GDM1 (cell line): Measurements from ENCODE around the gene MGAM2.

Source experiments
- DNase-seq: peaks from one replicate; lab custom pipeline; 2025; lab: John Stamatoyannopoulos, UW

MGAM2 gene

GRCh38 chr7:142176901-142177300, 65.4 kb downstream of the MGAM2 start:
- no peak for DNase-seq

- no peak for DNase-seq
Observed at GRCh38 chr7:142177869-142178268, 66.4 kb downstream of the MGAM2 start.

DNA sequence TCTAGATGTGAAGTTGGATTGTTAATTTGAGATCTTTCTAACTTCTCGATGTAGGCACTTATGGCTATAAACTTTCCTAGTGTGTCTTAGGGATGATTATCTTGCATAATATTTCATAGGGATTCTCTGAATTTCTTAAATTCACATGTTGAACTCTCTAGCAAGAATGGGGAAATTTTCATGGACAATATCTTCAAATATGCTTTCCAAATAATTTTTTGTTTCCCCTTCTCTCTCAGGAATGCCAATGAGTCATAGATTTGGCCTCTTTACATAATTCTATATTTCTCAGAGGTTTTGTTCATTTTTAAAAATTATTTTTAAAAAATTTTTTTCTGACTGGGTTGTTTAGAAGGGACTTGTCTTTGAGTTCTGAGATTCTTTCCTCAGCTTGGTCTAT, 68.9 kb downstream of the MGAM2 start:
- no peak for DNase-seq

DNA sequence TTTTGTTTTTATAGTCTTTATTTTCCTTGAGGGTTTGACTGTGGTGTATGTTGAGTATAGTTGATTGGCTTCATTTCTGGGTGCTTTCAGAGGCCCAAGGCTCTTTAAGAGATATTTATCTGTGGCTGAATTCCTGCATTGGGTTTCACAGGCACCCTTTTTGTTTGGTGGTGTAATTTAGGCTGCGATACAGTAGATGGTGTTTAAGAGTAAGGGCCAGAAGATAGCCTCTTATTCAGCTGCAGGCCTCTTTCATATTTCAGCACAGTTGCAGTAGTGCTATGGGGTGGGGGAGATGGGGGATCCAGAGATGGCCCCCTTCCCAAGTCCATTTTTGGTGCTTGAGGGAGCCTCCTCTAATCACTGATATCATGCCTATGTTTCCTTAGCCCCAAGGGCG, 69.7 kb downstream of the MGAM2 start:
- DNase-seq = no peak

DNA sequence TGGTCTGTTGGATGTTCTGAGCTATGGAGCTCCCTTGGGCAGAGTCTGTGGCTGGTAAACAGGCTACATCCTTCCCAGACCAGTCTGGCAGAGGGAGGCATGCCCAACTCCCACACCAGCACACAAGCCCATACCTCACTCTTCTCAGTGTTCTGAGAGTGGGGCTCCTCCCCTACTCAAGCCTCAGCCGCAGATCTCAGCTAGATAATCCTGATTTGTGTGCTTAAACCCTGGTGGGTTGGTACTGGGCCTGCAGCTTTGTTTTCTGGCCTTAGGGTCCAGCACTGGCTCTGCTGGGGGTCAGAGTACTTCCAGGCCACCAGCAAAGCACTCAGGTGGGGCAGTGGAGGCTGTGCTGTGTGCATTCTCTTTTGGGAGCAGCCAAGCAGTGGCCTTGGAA, 70.4 kb downstream of the MGAM2 start:
- no peak for DNase-seq

- no peak for DNase-seq
Observed at GRCh38 chr7:142185069-142185468, 73.6 kb downstream of the MGAM2 start.

DNA sequence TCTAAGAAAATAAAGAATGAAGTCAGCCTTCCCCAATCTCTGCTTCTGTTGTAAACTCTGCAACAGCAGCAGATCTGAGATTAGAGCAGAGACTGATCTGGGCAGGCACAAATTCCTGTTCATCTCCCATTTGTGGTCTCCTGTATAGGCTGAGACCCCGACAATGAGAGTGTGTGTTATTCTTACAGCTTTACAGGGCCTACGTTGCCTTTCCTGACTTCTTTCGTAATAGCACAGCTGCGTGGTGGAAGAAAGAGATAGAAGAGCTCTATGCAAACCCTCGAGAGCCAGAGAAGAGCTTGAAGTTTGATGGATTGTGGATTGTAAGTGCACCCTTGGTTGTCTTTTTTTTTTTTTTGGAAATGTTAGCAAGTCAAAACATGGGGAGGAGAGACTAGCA, 74.3 kb downstream of the MGAM2 start:
- no peak for DNase-seq

- DNase-seq = no peak
Observed at GRCh38 chr7:142188154-142188553, 76.6 kb downstream of the MGAM2 start.

GRCh38 chr7:142188846-142189245, 77.3 kb downstream of the MGAM2 start:
- no peak for DNase-seq

DNA sequence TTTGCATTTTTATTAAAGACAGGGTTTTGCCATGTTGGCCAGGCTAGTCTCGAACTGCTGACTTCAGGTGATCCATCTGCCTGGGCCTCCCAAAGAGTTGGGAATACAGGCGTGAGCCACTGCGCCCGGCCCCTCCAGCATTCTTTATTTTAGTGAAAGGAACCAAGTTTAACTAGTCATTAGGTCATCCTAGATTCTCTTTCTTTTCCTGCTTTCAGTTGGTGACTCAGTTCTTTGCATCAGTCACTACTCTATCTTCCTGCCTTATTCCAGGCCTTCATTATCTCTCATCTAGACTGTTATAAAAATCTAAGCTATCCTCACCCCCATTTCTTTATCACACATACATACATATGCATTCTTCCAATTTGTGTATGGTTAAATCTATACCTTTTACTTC, 82.7 kb downstream of the MGAM2 start:
- no peak for DNase-seq

DNA sequence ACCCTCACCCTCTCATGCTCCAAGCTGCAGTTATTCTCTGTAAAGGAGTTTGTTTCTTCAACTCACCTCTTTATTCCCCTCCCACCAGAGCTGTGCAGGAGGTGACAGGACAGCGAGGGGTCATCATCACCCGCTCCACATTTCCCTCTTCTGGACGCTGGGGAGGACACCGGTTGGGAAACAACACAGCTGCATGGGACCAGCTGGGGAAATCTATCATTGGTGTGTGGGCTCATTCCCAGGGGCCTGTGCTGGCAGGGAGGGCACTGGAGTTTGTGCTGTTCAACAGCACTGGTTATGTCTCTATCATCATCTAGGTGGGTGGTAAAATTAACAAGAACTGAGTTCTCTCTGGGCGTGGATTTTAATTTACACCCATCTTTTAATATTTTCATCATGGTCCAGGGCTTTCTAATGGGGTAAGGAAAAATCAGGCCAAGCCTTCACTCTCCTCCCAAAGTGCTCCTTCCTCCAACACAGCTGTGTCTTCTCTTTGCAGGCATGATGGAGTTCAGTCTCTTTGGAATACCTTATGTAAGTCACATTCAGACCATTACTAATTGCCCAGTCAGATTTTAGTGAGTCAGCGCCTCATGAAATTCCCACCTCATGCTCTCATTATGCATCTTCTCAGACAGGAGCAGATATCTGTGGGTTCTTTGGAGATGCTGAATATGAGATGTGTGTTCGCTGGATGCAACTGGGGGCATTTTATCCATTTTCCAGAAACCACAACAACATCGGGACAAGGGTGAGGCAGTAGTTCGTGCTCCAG, 84.7 kb downstream of the MGAM2 start:
- DNase-seq = no peak

DNA sequence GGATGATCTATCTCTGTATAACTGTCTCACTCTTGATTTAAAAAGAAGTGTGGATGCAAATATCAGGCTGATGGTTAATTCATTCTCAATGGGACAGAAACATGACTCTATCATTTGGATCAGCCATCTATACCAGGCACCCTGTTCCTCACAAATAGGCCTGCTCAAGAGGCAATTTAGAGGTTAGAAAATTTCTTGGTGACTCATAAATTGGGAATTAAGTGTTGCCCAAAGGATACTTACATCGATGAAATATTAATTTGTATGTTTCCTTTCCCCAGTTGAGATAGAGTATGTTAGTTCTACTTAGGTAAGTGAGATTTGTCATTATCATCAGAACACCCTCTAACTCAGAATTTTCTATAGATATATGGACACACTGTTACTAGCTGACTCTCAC, 88.7 kb downstream of the MGAM2 start:
- DNase-seq = no peak

GRCh38 chr7:142228537-142229104, 117.1 kb downstream of the MGAM2 start:
- no peak for DNase-seq

DNA sequence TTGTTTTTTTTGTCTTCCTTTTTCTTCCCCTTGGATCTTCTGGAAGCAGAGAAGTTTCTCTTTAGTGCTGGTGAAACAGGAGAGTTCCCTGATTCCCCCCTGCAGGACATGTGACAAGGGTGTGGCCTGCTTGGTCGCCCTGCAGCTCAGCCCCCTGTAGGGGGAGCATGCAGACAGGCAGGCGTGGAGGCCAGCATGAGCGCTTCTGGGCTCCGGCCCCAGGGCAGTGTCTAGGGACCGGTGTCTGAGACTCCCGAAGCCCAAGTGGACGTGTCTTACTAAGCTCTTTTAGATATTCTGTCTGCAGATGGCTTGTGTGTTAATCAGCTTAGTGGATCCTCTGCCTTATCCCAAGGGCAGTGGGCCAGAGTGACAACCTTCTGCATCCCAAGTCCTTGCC, 120.2 kb downstream of the MGAM2 start:
- DNase-seq = no peak

GRCh38 chr7:142240546-142240945, 129.0 kb downstream of the MGAM2 start:
- peak; percentile 20 for DNase-seq

DNA sequence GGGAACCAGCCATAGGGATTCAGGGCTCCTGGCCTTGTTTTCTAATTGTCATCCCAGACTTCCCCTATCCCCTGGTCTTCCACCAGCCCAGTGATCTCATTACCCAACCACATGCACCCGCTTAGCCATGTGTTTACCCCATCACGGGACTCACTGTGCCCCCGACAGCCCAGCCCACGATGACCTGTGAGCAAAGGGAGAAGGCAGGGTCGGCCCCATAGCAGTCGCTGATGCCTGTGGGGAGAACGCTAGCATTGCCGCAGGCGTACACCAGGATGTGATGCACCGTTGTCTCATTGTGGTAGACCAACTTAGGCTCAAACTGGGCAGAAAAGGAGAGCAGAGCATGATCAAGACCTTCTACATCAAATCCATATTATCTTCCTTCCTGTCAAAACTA, 132.3 kb downstream of the MGAM2 start:
- no peak for DNase-seq

GRCh38 chr7:142248166-142249160, 136.9 kb downstream of the MGAM2 start:
- no peak for DNase-seq

- DNase-seq = no peak
Observed at GRCh38 chr7:142249918-142250317, 138.4 kb downstream of the MGAM2 start.

DNA sequence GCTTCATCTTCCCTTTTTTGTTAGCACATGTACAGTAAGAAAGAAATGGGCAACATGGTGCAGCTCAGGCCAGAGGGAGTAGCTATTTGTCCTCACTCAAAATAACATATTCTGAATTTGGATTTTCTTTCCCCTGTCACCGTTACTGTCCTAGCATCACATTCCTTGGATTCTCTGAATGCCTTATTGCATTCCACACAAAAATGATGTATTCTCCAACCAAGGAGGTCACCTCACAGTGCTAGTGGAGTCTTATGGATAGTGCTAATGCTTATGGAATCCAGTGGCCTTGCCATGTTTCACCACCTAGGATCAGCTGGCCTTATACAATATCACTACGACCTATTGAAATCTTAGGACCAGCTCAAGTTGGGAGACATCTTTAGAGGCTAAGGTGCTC, 139.2 kb downstream of the MGAM2 start:
- no peak for DNase-seq

GRCh38 chr7:142257958-142258357, 146.4 kb downstream of the MGAM2 start, which contains the start of gene PRSS58:
PRSS58 (minus strand) TSS chr7:142258058; CDS start chr7:142257707, 351 bp downstream.
- no peak for DNase-seq

DNA sequence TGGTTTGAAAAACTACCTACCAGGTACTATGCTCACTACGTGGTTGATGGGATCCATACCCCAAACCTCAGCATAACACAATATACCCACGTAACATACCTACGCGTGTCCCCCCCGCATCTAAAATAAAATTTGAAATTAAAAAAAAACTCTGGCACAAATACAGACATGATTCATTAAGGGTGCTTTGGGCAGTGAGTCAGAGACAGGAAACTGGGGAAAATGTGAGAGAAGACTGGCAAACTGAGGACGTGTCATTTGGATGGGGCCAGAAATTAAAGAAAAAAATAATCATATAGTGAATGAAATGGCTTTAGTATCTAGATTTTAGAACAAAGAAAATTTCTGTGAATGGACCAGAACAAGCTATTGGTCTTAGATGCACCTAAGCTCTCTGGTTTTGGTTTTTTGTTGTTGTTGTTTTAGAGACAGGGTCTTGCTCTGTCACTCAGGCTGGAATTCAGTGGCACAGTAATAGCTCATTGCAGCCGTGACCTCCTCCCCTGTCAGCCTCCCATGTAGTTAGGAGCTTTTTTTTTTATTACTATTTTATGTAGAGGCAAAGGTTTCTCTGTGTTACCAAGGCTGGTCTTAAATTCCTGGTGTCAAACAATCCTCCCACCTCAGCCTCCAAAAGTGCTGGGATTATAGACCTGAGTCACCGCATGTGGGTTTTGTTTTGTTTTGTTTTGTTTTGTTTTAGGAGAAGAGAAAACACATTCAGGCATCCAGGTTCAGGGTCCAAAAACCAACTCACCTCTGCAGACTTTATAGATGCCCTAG, 152.3 kb downstream of the MGAM2 start:
- no peak for DNase-seq
